BJ (cell line): Measurements from ENCODE around the gene TMOD1. TPM values are rescaled to one million over a fixed set of nuclear protein-coding genes. Genes with fewer than 3 reads are reported as not detected.

Experiments used
- CTCF ChIA-PET: fragments of 350-600 bp; formaldehyde crosslinking; extraction: SDS; loops from one replicate; lab custom pipeline; 2021; ENCODE audit warnings: antibody characterized with exemption, inconsistent platforms; lab: Yijun Ruan, JAX
- POLR2A ChIA-PET: fragments of 300-600 bp; sonication (Branson Sonifier 250); formaldehyde crosslinking; extraction: SDS; loops from one replicate; lab custom pipeline; 2021; ENCODE audit warnings: antibody characterized with exemption; lab: Charles Lee
- DNase-seq: peaks from one replicate; pipeline ENCODE4 v3.0.0-alpha.2; 2011; ENCODE audit warnings: low read depth
- H3K27me3 ChIP-seq: 2 replicates; pipeline ENCODE4 v1.6.0; 2011; ENCODE audit warnings: low read length; ENCODE audit not compliant: control insufficient read depth, insufficient read depth
- H3K36me3 ChIP-seq: 2 replicates; pipeline ENCODE4 v1.5.1; 2011; ENCODE audit warnings: low read length; ENCODE audit not compliant: control insufficient read depth, insufficient read depth
- H3K4me3 ChIP-seq: 2 replicates; pipeline ENCODE4 v1.5.1; 2011; ENCODE audit warnings: low read depth, mild to moderate bottlenecking, control low read depth, low read length
- CTCF ChIP-seq: IDR thresholded peaks from 2 replicates; pipeline ENCODE4 v1.5.1; 2011; ENCODE audit warnings: low read depth, mild to moderate bottlenecking, control low read depth, inconsistent platforms, low read length, moderate library complexity; ENCODE audit not compliant: insufficient read depth
- polyA plus RNA-seq: library from polyadenylated mRNA; depleted of rRNA; stranded (reverse); fragments of >200 nt; gene quantifications from 2 replicates; pipeline ENCODE4 v1.2.3, GENCODE V29; 2011

TMOD1 gene
- polyA plus RNA-seq, 1 experiment, result 0.06 TPM

- TF ChIP-seq CTCF, result no peak
- no peaks in the 10 kb centered on the region for H3K36me3 ChIP-seq
- CTCF ChIA-PET, result interaction anchor here (1.7 kb wide), 1 partner anchor 50 kb away, joined by 7 read pairs; no protein-coding TSS in a partner anchor
- no peak for DNase-seq
- peaks cover 6% of the 10 kb centered on the region for H3K27me3 ChIP-seq
- POLR2A ChIA-PET, result no interaction called here
- no peak overlapping the region for H3K4me3 ChIP-seq
Measured at GRCh38 chr9:97519441-97519970, 18.0 kb downstream of the TMOD1 start.

- CTCF ChIA-PET, result no interaction called here
- POLR2A ChIA-PET, result no interaction called here
- no peak for DNase-seq
Measured at GRCh38 chr9:97521576-97522333, 20.3 kb downstream of the TMOD1 start.

GRCh38 chr9:97524424-97524823 is 23.0 kb downstream of the TMOD1 start:
- Histone ChIP-seq H3K4me3 (no peak overlapping the region), H3K36me3 (no peaks in the 10 kb centered on the region), H3K27me3 (no peaks in the 10 kb centered on the region; the same call in 1 of the 2 replicates)
- ChIA-PET CTCF (interaction anchor here (2.0 kb wide), 1 partner anchor 74 kb away, joined by 7 read pairs; no protein-coding TSS in a partner anchor), POLR2A (no interaction called here)
- DNase-seq, result no peak
- TF ChIP-seq CTCF, result no peak

More at GRCh38 chr9:97521576-97522333, 20.3 kb downstream of the TMOD1 start:
- Histone ChIP-seq H3K27me3 (peaks cover 1% of the 10 kb centered on the region; the same call in 1 of the 2 replicates), H3K36me3 (no peaks in the 10 kb centered on the region), H3K4me3 (no peak overlapping the region)
- TF ChIP-seq CTCF, result no peak

- no peak for TF ChIP-seq CTCF
- H3K4me3 ChIP-seq, result no peak overlapping the region
- CTCF ChIA-PET, result interaction anchor here (1.0 to 2.0 kb wide), 2 partner anchors 58 to 73 kb away, joined by 3 to 7 read pairs; no protein-coding TSS in a partner anchor
- DNase-seq, result peak; percentile 53
- H3K36me3 ChIP-seq, result no peaks in the 10 kb centered on the region
- no peaks in the 10 kb centered on the region; the same call in 1 of the 2 replicates for H3K27me3 ChIP-seq
- POLR2A ChIA-PET, result no interaction called here
Measured at GRCh38 chr9:97525451-97525850, 24.0 kb downstream of the TMOD1 start.

GRCh38 chr9:97526895-97527575 is 25.6 kb downstream of the TMOD1 start:
- Histone ChIP-seq H3K27me3 (no peaks in the 10 kb centered on the region), H3K4me3 (no peak overlapping the region), H3K36me3 (no peaks in the 10 kb centered on the region)
- DNase-seq, result no peak
- ChIA-PET POLR2A (no interaction called here), CTCF (interaction anchor here (1.1 kb wide), 1 partner anchor 8 kb away, joined by 4 read pairs; no protein-coding TSS in a partner anchor)
- TF ChIP-seq CTCF, result no peak
